Pancreas (tissue), 10 donors: ENCODE data around the gene TPMT. TPM values are rescaled to one million over a fixed set of nuclear protein-coding genes. Genes with fewer than 3 reads are reported as not detected.

Experiments used
- ATAC-seq, 4 donors: fragments of 200-7000 bp; cut with Tn5 transposase; one replicate each; pipeline versions ENCODE4 v1.8.0 to v1.9.1; 2020; ENCODE audit warnings: mild to moderate bottlenecking in 4 of 4, moderate library complexity in 4 of 4
- DNase-seq, 6 donors: peaks; one replicate each; pipeline ENCODE4 v3.0.0-alpha.2; 2020
- FAIRE-seq: peaks from 2 replicates; lab custom pipeline; 2012; peaks lifted over from hg19 to GRCh38; lab: Jason Lieb, UNC
- H3K27ac ChIP-seq, 4 donors: fragments of 200-600 bp; sonication (generic); 1 replicate in 3 of 4; 2 replicates in 1 of 4; pipeline versions ENCODE4 v1.5.0 to v1.8.0; 2020
- H3K27me3 ChIP-seq, 4 donors: fragments of 200-600 bp; one replicate each; pipeline ENCODE4 v1.8.0; 2021
- H3K36me3 ChIP-seq, 3 donors: fragments of 200-600 bp; sonication (generic) in 1 of 3; one replicate each; pipeline versions ENCODE4 v1.5.0 to v1.8.0; 2020 to 2021
- H3K4me1 ChIP-seq, 3 donors: fragments of 200-600 bp; one replicate each; pipeline ENCODE4 v1.8.0; 2021
- H3K4me3 ChIP-seq, 4 donors: fragments of 200-600 bp; sonication (generic) in 2 of 4; one replicate each; pipeline versions ENCODE4 v1.5.0 to v1.8.0; 2020 to 2021
- H3K9me3 ChIP-seq, 4 donors: fragments of 200-600 bp; one replicate each; pipeline ENCODE4 v1.8.0; 2021
- WGBS, 2 donors: extraction: QIAGEN DNeasy Blood & Tissue Kit; methylation state at CpG; one replicate each; pipeline ENCODE4 v1.1.7; 2013; 5-methylcytosine and 5-hydroxymethylcytosine counted together
- intact Hi-C, 3 donors: fragments of 100-400 bp; cut with DNase I; formaldehyde crosslinking; loops; one replicate each; pipeline versions ENCODE4 v1.11.1 to v1.14.2; 2022
- polyA plus RNA-seq, 2 donors: library from polyadenylated mRNA; stranded (reverse); fragments of 200-250 nt; gene quantifications; one replicate each; pipeline ENCODE4 v1.2.3, GENCODE V29; 2013
- total RNA-seq, 6 donors: library from RNA; stranded (reverse); fragmentation: NEBNext Ultra II Directional in 4 of 6; extraction: Animal tissue kit (Norgen Biotek cat#: 25700) in 4 of 6; gene quantifications; one replicate each; pipeline versions ENCODE4 v1.2.1 to v1.2.4, GENCODE V29; 2021 to 2023
- TF ChIP-seq, protein P1 (sequence below), 4 donors: fragments of 200-600 bp; sonication (generic) in 3 of 4; IDR thresholded peaks; one replicate each; pipeline versions ENCODE4 v1.5.0 to v1.8.0; 2021; ENCODE audit warnings: antibody characterized with exemption in 4 of 4
- donor health status: healthy with polysubstance abuse.
- donor health status: DM: no; HTN: no; CAD: no; lungs with moderate emphysema.
- donor health status: DM: no; HTN: no; CAD: no.
- donor health status: control.
- donor health status: control.
- donor health status: Bipolar disorder and iron deficiency.
- donor health status: DM: yes; HTN: yes; CAD: no.
- donor health status: DM: no; HTN: no; CAD: no.
- donor health status: DM: no; HTN: no; CAD: no.
- donor health status: DM: yes; HTN: yes; CAD: no.

TPMT gene
- total and polyA plus RNA-seq, 8 donors, result 3.8 to 10.8 (median 6.7) TPM

DNA sequence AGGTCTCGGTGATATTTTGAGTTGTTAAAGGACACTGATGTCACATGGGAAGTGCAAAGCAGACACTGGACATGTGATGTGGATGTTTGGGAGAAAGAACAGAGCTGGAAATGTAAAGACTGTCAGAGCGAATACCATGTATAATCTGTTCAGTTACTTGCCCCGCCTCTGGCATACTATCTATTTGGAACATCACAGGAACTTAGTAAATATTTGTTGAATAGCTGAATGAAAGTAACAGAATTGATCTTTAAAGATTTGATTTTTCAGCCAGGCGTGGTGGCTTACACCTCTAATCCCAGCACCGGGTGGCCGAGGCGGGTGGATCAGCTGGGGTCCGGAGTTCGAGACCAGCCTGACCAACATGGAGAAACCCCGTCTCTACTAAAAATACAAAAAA lies 18.6 kb downstream of the TPMT start:
- no peak overlapping the region for H3K4me3 ChIP-seq
- H3K27ac ChIP-seq, result no peak overlapping the region
- WGBS, 2 donors, result 94 to 98% methylated on average over 10 of the region's 10 CpGs
- no peaks in the 10 kb centered on the region for H3K27me3 ChIP-seq
- H3K4me1 ChIP-seq, result no peaks in the 10 kb centered on the region
- TF ChIP-seq, protein P1, sequence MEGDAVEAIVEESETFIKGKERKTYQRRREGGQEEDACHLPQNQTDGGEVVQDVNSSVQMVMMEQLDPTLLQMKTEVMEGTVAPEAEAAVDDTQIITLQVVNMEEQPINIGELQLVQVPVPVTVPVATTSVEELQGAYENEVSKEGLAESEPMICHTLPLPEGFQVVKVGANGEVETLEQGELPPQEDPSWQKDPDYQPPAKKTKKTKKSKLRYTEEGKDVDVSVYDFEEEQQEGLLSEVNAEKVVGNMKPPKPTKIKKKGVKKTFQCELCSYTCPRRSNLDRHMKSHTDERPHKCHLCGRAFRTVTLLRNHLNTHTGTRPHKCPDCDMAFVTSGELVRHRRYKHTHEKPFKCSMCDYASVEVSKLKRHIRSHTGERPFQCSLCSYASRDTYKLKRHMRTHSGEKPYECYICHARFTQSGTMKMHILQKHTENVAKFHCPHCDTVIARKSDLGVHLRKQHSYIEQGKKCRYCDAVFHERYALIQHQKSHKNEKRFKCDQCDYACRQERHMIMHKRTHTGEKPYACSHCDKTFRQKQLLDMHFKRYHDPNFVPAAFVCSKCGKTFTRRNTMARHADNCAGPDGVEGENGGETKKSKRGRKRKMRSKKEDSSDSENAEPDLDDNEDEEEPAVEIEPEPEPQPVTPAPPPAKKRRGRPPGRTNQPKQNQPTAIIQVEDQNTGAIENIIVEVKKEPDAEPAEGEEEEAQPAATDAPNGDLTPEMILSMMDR (IDR thresholded peaks at IDR 0.05), result no peak
- intact Hi-C loops, result no loop called here
- FAIRE-seq (no peak), ATAC-seq (no peak), DNase-seq (no peak)
- H3K9me3 ChIP-seq, result no peaks in the 10 kb centered on the region
- H3K36me3 ChIP-seq, result peaks cover 0 to 20% (median 0%) of the 10 kb centered on the region in 3 donors

DNA sequence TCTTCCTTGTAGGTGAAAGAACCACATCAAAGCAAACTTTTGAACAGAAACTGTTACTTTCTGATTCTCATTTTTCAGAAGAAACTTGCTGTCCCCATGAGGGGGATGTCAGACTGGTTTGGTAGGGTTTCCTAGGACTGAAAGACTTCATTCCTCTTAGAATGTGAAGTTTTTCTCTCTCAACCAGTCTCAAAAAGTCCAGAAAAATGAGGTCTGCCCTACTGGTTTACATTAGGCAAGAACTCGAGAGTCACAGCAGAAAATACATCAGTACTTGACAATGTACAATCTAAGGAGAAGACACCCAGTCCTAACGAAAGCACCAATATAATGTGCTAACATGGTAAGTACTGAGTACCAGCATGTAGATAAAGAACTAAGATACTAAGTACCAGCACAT lies 19.7 kb downstream of the TPMT start:
- TF ChIP-seq, protein P1 (IDR thresholded peaks at IDR 0.05), result no peak
- ATAC-seq (no peak), FAIRE-seq (no peak), DNase-seq (no peak)
- WGBS, 2 donors, result 92 to 94% methylated on average over 2 of the region's 2 CpGs
- Histone ChIP-seq H3K27ac (no peak overlapping the region), H3K9me3 (no peaks in the 10 kb centered on the region), H3K4me3 (no peak overlapping the region), H3K4me1 (no peaks in the 10 kb centered on the region), H3K36me3 (peaks cover 0 to 20% (median 0%) of the 10 kb centered on the region in 3 donors), H3K27me3 (no peaks in the 10 kb centered on the region)
- intact Hi-C loops, result no loop called here

DNA sequence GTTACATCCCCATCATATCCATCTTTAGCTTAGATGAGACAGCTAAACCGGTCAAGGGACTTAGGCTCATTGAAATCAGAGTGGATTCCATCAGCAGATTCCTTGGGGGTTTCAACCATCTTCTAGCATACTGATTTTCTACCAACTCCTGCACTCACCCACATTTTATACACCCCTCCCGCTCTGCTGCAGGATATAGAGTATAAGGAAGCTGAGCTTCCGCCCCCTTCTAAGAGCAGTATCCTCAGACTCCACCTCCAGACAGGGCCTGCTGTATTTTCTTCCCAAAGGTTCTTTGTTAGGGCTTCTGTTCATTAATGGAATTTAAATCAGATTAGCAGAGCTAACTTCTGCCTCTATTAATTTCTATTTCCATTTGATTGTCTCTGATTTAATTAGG lies 22.5 kb downstream of the TPMT start:
- DNase-seq (no peak), ATAC-seq (no peak), FAIRE-seq (no peak)
- peaks cover 0 to 9% (median 5%) of the 10 kb centered on the region in 3 donors for H3K36me3 ChIP-seq
- H3K4me3 ChIP-seq, result no peak overlapping the region
- H3K27ac ChIP-seq, result no peak overlapping the region
- 94 to 98% methylated on average over 3 of the region's 3 CpGs for WGBS, 2 donors
- TF ChIP-seq, protein P1 (IDR thresholded peaks at IDR 0.05), result no peak
- no peaks in the 10 kb centered on the region for H3K9me3 ChIP-seq
- no peaks in the 10 kb centered on the region for H3K4me1 ChIP-seq
- intact Hi-C loops, result no loop called here
- no peaks in the 10 kb centered on the region for H3K27me3 ChIP-seq

DNA sequence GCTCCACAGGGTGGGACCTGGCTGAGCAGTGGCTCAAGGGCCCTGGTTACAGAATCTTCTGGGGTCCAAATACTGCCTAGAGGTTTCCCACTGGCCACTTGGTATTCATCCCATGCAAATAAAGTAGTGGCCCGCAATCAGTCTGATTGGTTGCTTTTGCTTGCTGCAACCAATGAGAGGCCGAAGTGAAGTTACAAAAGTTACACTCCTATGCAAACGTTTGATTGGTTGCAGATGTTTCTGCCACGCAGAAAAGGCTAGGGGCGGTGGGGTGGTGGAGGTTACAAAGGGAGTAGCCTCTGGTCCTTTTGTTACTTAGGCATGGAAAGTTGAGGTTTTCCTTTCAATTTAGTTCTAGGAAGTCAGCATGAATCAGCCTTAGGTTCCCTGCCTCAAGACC lies 28.8 kb downstream of the TPMT start:
- H3K27ac ChIP-seq, result no peak overlapping the region
- H3K36me3 ChIP-seq, result peaks cover 0 to 6% (median 5%) of the 10 kb centered on the region in 3 donors
- ATAC-seq, result no peak
- no peak for DNase-seq
- intact Hi-C loops, result no loop called here
- 51 to 57% methylated on average over 5 of the region's 5 CpGs for WGBS, 2 donors
- TF ChIP-seq, protein P1 (IDR thresholded peaks at IDR 0.05), result no peak
- no peaks in the 10 kb centered on the region for H3K27me3 ChIP-seq
- no peak for FAIRE-seq
- no peak overlapping the region for H3K4me3 ChIP-seq
- H3K4me1 ChIP-seq, result no peaks in the 10 kb centered on the region
- H3K9me3 ChIP-seq, result no peaks in the 10 kb centered on the region

DNA sequence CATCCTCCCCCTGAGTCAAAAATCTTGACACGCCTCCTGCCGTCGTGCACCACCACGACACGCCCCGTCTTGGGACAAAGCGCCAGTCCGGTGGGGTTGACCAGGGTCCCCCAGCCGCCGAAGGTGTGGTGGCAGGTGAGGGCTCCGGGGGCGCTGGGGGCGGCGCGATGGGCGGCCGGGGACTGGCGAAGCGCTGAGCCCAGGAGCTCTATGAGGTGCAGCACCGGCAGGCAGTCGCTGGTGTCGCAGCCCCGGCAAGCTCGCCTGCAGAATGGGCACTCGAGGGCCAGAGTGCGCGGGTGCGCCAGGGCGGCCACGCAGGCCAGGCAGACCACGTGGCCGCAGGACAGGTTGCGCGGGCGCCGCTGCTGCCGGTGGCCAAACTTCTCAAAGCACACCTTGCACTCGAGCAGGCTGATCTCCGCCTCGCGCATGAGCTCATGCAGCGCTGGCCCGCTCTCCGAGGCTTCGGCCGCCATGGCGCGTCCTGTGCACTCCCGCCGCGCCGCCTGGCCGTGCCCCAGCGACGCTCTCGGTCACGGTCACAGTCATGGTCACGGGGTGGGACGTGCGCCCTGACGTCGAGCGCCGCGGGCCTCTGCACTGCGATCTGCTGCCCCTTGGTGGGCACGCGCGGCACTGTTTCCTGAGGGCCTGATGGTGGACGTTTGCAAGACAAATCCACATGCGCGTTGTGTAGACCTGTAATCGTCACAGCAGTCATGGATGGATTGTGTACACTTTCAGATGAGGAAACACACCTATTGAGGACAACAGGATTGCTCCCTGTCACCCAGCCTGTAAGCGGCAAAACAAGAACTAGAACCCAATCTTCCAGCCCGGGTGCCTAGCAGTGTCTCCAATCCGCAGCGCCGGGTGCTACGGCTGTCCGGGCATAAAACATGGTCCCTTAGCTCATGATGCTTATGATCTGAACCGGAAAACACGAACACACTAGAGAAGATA lies 32.5 kb downstream of the TPMT start, which contains the start of gene NHLRC1:
TSS of gene NHLRC1 (minus strand) at position 550 of the 966 bp plus-strand sequence. CDS start at position 479, 71 bp downstream.
- ATAC-seq (peak; percentile 98 to 100 (median 100)), FAIRE-seq (no peak), DNase-seq (peak; percentile 85 to 96 (median 90))
- TF ChIP-seq, protein P1 (IDR thresholded peaks at IDR 0.05), result peak; percentile 81 to 94 (median 87)
- Histone ChIP-seq H3K27ac (peak within 1 kb of the TSS in 3 of 4 donors; percentile 23 to 57 (median 31)), H3K4me1 (no peaks in the 10 kb centered on the region), H3K9me3 (no peaks in the 10 kb centered on the region), H3K27me3 (no peaks in the 10 kb centered on the region), H3K36me3 (no peaks in the 10 kb centered on the region), H3K4me3 (peak within 1 kb of the TSS; percentile 33 to 54 (median 52))
- 17 to 18% methylated on average over 82 of the region's 82 CpGs for WGBS, 2 donors
- intact Hi-C loops, result no loop called here
